HepG2 (cell line): ENCODE data around the gene FUT4. TPM values are rescaled to one million over a fixed set of nuclear protein-coding genes. Genes with fewer than 3 reads are reported as not detected.

ENCODE experiments used
- ATAC-seq: fragments of 200-7000 bp; cut with Tn5 transposase; 3 replicates; pipeline ENCODE4 v1.9.1; 2020; ENCODE audit warnings: mild to moderate bottlenecking, moderate library complexity
- BruUV-seq: library from RNA; stranded (reverse); fragments of 400-500 nt; replicated peaks from 2 replicates; lab custom pipeline; 2021; lab: Mats Ljungman, UMichigan
- CTCF ChIA-PET: fragments of 300-600 bp; formaldehyde crosslinking; extraction: SDS; loops from one replicate; lab custom pipeline; 2021; ENCODE audit warnings: low total read pairs, inconsistent platforms, low intra/inter-chr PET ratio; lab: Yijun Ruan, JAX
- POLR2A ChIA-PET: fragments of 350-600 bp; sonication (Branson Sonifier 250); formaldehyde crosslinking; loops from one replicate; lab custom pipeline; 2020; ENCODE audit warnings: antibody characterized with exemption, inconsistent platforms; lab: Yijun Ruan, JAX
- DNase-seq: peaks from one replicate; pipeline ENCODE4 v3.0.0-alpha.2; 2015; ENCODE audit warnings: low spot score
- FAIRE-seq: peaks from 3 replicates; lab custom pipeline; 2011; peaks lifted over from hg19 to GRCh38; lab: Jason Lieb, UNC
- H2AFZ ChIP-seq: one replicate; pipeline ENCODE4 v1.6.1; 2011; ENCODE audit warnings: low read length, inconsistent platforms
- H3K27ac ChIP-seq: fragments of 300-600 bp; 3 replicates; pipeline ENCODE4 v1.8.0; 2011; ENCODE audit warnings: mixed run types, mild to moderate bottlenecking, mixed read lengths, low read length, inconsistent platforms; ENCODE audit not compliant: insufficient read depth; ENCODE audit errors: extremely low read length
- H3K27me3 ChIP-seq, 2 experiments: fragments of 200-600 bp in 1 of 2; 2 replicates in 1 of 2; 3 replicates in 1 of 2; pipeline versions ENCODE4 v1.6.0 to v1.8.0; 2011; ENCODE audit warnings: low read length in 2 of 2, mild to moderate bottlenecking in 2 of 2, moderate library complexity in 2 of 2, inconsistent platforms in 1 of 2; ENCODE audit not compliant: insufficient read depth in 2 of 2, control insufficient read depth in 1 of 2
- H3K36me3 ChIP-seq, 2 experiments: fragments of 200-600 bp in 1 of 2; replicated peaks in 1 of 2; 2 replicates in 1 of 2; 3 replicates in 1 of 2; pipeline versions ENCODE4 v1.5.1 to v1.8.0; 2011; ENCODE audit warnings: low read length in 2 of 2, inconsistent platforms in 1 of 2; ENCODE audit not compliant: insufficient read depth in 2 of 2, control insufficient read depth in 1 of 2
- H3K4me1 ChIP-seq: 2 replicates; pipeline ENCODE4 v1.5.1; 2012; ENCODE audit warnings: low read length, inconsistent platforms; ENCODE audit not compliant: insufficient read depth
- H3K4me2 ChIP-seq: 2 replicates; pipeline ENCODE4 v1.6.0; 2011; ENCODE audit warnings: low read depth, low read length, inconsistent platforms
- H3K4me3 ChIP-seq, 3 experiments: fragments of 200-600 bp in 1 of 3; sonication (generic), shearing (Covaris generic) in 1 of 3; replicated peaks in 1 of 3; 2 replicates each; pipeline ENCODE4 v1.5.1; 2011 to 2016; ENCODE audit warnings: low read length in 3 of 3, inconsistent platforms in 2 of 3, low read depth in 2 of 3, mild to moderate bottlenecking in 2 of 3, control low read depth in 1 of 3, mixed read lengths in 1 of 3; ENCODE audit not compliant: insufficient read depth in 1 of 3
- H3K79me2 ChIP-seq: one replicate; pipeline ENCODE4 v1.6.1; 2011; ENCODE audit warnings: low read length, inconsistent platforms; ENCODE audit not compliant: insufficient read depth
- H3K9ac ChIP-seq: 2 replicates; pipeline ENCODE4 v1.6.0; 2011; ENCODE audit warnings: mild to moderate bottlenecking, low read depth, low read length, inconsistent platforms; ENCODE audit not compliant: insufficient read depth
- H3K9me3 ChIP-seq: 2 replicates; pipeline ENCODE4 v1.5.1; 2012; ENCODE audit warnings: mild to moderate bottlenecking, low read length
- H4K20me1 ChIP-seq: 2 replicates; pipeline ENCODE4 v1.6.0; 2011; ENCODE audit warnings: inconsistent platforms, mild to moderate bottlenecking, low read length, moderate library complexity; ENCODE audit not compliant: insufficient read depth
- ATF1 ChIP-seq: IDR thresholded peaks from 2 replicates; pipeline ENCODE4 v1.6.1; 2016; ENCODE audit warnings: mild to moderate bottlenecking, control low read depth
- GRHL1 ChIP-seq: sonication (generic); formaldehyde crosslinking; conservative IDR thresholded peaks from 2 replicates; pipeline ENCODE4 v1.8.0; 2022; ENCODE audit warnings: missing genetic modification reagents
- HHEX ChIP-seq: IDR thresholded peaks from 2 replicates; pipeline ENCODE4 v1.6.1; 2016; ENCODE audit warnings: control low read depth
- ZNF280D ChIP-seq: sonication (generic); formaldehyde crosslinking; IDR thresholded peaks from 2 replicates; pipeline ENCODE4 v1.5.1; 2020; ENCODE audit warnings: mild to moderate bottlenecking, missing genetic modification reagents
- ZNF570 ChIP-seq: sonication (generic); formaldehyde crosslinking; IDR thresholded peaks from 2 replicates; pipeline ENCODE4 v1.4.0; 2020; ENCODE audit warnings: mild to moderate bottlenecking, missing genetic modification reagents, borderline replicate concordance
- ZNF724P ChIP-seq: sonication (generic); formaldehyde crosslinking; IDR thresholded peaks from 2 replicates; pipeline ENCODE4 v1.8.0; 2022; ENCODE audit warnings: missing genetic modification reagents, borderline replicate concordance
- WGBS: methylation state at CpG from one replicate; pipeline ENCODE4 v1.1.6; 2017; ENCODE audit warnings: low lambda C conversion rate; 5-methylcytosine and 5-hydroxymethylcytosine counted together
- in situ Hi-C: cut with HindIII; loops from 2 replicates; pipeline ENCODE4 v1.10.0; 2017; ENCODE audit warnings: low pct_unique_long_range_greater_than_20kb; ENCODE audit not compliant: extremely low pct_ligation_motif_present
- intact Hi-C: fragments of 100-400 bp; cut with micrococcal nuclease; formaldehyde crosslinking; loops from one replicate; pipeline ENCODE4 v1.10.0; 2022; ENCODE audit not compliant: unreplicated experiment
- polyA plus RNA-seq, 8 experiments: library from polyadenylated mRNA; depleted of rRNA in 3 of 8; stranded (reverse) in 7 of 8; unstranded in 1 of 8; fragments of >200 nt; fragmentation: Illumina TruSeq in 4 of 8; extraction: Trizol in 4 of 8; gene quantifications; 2 replicates each; pipeline versions ENCODE4 v1.2.1 to v1.2.3, GENCODE V29; 2011 to 2016; ENCODE audit warnings: low read depth in 4 of 8, missing spikeins in 1 of 8, mixed read lengths in 1 of 8; ENCODE audit not compliant: insufficient read depth in 1 of 8
- total RNA-seq, 5 experiments: library from RNA; depleted of rRNA; stranded (reverse); fragments of >200 nt; fragmentation: Illumina TruSeq; extraction: Trizol; gene quantifications; 2 replicates each; pipeline ENCODE4 v1.2.3, GENCODE V29; 2016; ENCODE audit warnings: low read depth in 1 of 5
- TF ChIP-seq, protein P1 (sequence below): sonication (generic); formaldehyde crosslinking; conservative IDR thresholded peaks from 2 replicates; pipeline ENCODE4 v1.8.0; 2022; ENCODE audit warnings: low read depth, missing genetic modification reagents

The FUT4 gene
- total and polyA plus RNA-seq, 2 of the 13 experiments (the other 11 are each of a cell fraction or from before 2014, with no cell fraction given), result 0.28 to 0.60 TPM

- no peak for TF ChIP-seq ZNF570 (CRISPR knock-in tag)
- no peak for TF ChIP-seq HHEX
- TF ChIP-seq ZNF724P (CRISPR knock-in tag), result no peak
- TF ChIP-seq, protein P1, sequence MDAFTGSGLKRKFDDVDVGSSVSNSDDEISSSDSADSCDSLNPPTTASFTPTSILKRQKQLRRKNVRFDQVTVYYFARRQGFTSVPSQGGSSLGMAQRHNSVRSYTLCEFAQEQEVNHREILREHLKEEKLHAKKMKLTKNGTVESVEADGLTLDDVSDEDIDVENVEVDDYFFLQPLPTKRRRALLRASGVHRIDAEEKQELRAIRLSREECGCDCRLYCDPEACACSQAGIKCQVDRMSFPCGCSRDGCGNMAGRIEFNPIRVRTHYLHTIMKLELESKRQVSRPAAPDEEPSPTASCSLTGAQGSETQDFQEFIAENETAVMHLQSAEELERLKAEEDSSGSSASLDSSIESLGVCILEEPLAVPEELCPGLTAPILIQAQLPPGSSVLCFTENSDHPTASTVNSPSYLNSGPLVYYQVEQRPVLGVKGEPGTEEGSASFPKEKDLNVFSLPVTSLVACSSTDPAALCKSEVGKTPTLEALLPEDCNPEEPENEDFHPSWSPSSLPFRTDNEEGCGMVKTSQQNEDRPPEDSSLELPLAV (CRISPR knock-in tag), result no peak
- TF ChIP-seq ATF1 (CRISPR knock-in tag), result no peak
- TF ChIP-seq ZNF280D, result no peak
- no peak for TF ChIP-seq GRHL1
- intact Hi-C loops, result no loop called here
- DNase-seq (no peak), ATAC-seq (no peak), FAIRE-seq (no peak)
- CTCF ChIA-PET, result no interaction called here
- POLR2A ChIA-PET, result no interaction called here
- Histone ChIP-seq H3K4me3 (no peak overlapping the region), H3K27me3 (no peaks in the 10 kb centered on the region), H4K20me1 (no peaks in the 10 kb centered on the region), H3K4me2 (no peak overlapping the region), H3K36me3 (no peaks in the 10 kb centered on the region), H3K79me2 (no peaks in the 10 kb centered on the region), H3K27ac (no peak overlapping the region), H3K9ac (no peak overlapping the region), H2AFZ (no peak overlapping the region), H3K9me3 (no peaks in the 10 kb centered on the region), H3K4me1 (no peaks in the 10 kb centered on the region)
- in situ Hi-C loops, result no loop called here
- no TSS peak for BruUV-seq
- WGBS, result 6% methylated on average over 1 of the region's 1 CpG
Observed at GRCh38 chr11:94558468-94558867, 14.7 kb downstream of the FUT4 start.
